GM19397 (cell line): ENCODE results near the gene EVX1.

Experiments
- ATAC-seq: cut with Tn5 transposase; IDR thresholded peaks from one replicate; pipeline ENCODE4 v1.9.1; 2021; ENCODE audit warnings: mild to moderate bottlenecking, moderate library complexity; ENCODE audit not compliant: unreplicated experiment

The EVX1 gene

GRCh38 chr7:27242555-27243339 lies at the start of gene EVX1:
EVX1 (plus strand) TSS chr7:27242802; CDS start chr7:27243031, 229 bp downstream.
- ATAC-seq: no peak

GRCh38 chr7:27193335-27194001 lies 49.1 kb upstream of the EVX1 start:
- no peak for ATAC-seq

- no peak for ATAC-seq
These were observed 48.6 kb upstream of the EVX1 start for GRCh38 chr7:27194002-27194352.

GRCh38 chr7:27194686-27195379 lies 47.8 kb upstream of the EVX1 start:
- no peak for ATAC-seq

GRCh38 chr7:27196287-27196767 lies 46.3 kb upstream of the EVX1 start:
- ATAC-seq: no peak

GRCh38 chr7:27197137-27198042 lies 45.2 kb upstream of the EVX1 start:
- no peak for ATAC-seq

GRCh38 chr7:27198138-27198841 lies 44.3 kb upstream of the EVX1 start:
- ATAC-seq: no peak

GRCh38 chr7:27198871-27199801 lies 43.5 kb upstream of the EVX1 start:
- ATAC-seq: no peak

GRCh38 chr7:27199849-27200760 lies 42.5 kb upstream of the EVX1 start, which contains the start of gene HOXA13:
HOXA13 (minus strand) TSS chr7:27200091; CDS start chr7:27200077, 14 bp downstream.
- peak; percentile 45 for ATAC-seq

- ATAC-seq: no peak
These were observed 41.6 kb upstream of the EVX1 start for GRCh38 chr7:27200761-27201579.

- ATAC-seq: no peak
These were observed 41.0 kb upstream of the EVX1 start for GRCh38 chr7:27201580-27202017.

- ATAC-seq: no peak
These were observed 40.4 kb upstream of the EVX1 start for GRCh38 chr7:27202018-27202861.

GRCh38 chr7:27202862-27203134 lies 39.8 kb upstream of the EVX1 start:
- no peak for ATAC-seq

- ATAC-seq: no peak
These were observed 39.1 kb upstream of the EVX1 start for GRCh38 chr7:27203365-27203953.

GRCh38 chr7:27203964-27204594 lies 38.5 kb upstream of the EVX1 start:
- no peak for ATAC-seq
